Activated naive CD4-positive, alpha-beta T cell treated with anti-CD3 and anti-CD28 coated beads for 36 hours (primary cell): ENCODE results near the gene SEPHS1. TPM values are rescaled to one million over a fixed set of nuclear protein-coding genes. Genes with fewer than 3 reads are reported as not detected.

Experiments
- CTCF ChIA-PET: fragments of 350-600 bp; sonication (Branson Sonifier 250); formaldehyde crosslinking; loops from one replicate; lab custom pipeline; 2021; ENCODE audit warnings: antibody characterized with exemption; lab: Charles Lee
- DNase-seq: peaks from one replicate; pipeline ENCODE4 v3.0.0-alpha.2; 2020
- H3K27ac Mint-ChIP-seq: one replicate; pipeline ENCODE4 v1.8.0; 2021; ENCODE audit warnings: mild to moderate bottlenecking, mixed read lengths
- H3K27me3 Mint-ChIP-seq: one replicate; pipeline ENCODE4 v1.8.0; 2021; ENCODE audit warnings: low read depth, mixed read lengths
- H3K36me3 Mint-ChIP-seq: one replicate; pipeline ENCODE4 v1.8.0; 2021; ENCODE audit warnings: low read depth, mixed read lengths
- H3K4me1 Mint-ChIP-seq: one replicate; pipeline ENCODE4 v1.8.0; 2021; ENCODE audit warnings: low read depth, mixed read lengths
- H3K4me3 Mint-ChIP-seq: one replicate; pipeline ENCODE4 v1.8.0; 2021; ENCODE audit warnings: mild to moderate bottlenecking, moderate library complexity, mixed read lengths
- H3K9me3 Mint-ChIP-seq: one replicate; pipeline ENCODE4 v1.8.0; 2021; ENCODE audit warnings: mixed read lengths
- intact Hi-C: fragments of 100-400 bp; cut with micrococcal nuclease; formaldehyde crosslinking; loops from one replicate; pipeline ENCODE4 v1.15.1; 2023
- total RNA-seq, 2 experiments: library from RNA; stranded (reverse); gene quantifications; one replicate each; pipeline ENCODE4 v1.2.3, GENCODE V29; 2021

Gene SEPHS1
- total RNA-seq, 2 experiments from 2014 or later: 75.6 to 79.6 TPM

DNA sequence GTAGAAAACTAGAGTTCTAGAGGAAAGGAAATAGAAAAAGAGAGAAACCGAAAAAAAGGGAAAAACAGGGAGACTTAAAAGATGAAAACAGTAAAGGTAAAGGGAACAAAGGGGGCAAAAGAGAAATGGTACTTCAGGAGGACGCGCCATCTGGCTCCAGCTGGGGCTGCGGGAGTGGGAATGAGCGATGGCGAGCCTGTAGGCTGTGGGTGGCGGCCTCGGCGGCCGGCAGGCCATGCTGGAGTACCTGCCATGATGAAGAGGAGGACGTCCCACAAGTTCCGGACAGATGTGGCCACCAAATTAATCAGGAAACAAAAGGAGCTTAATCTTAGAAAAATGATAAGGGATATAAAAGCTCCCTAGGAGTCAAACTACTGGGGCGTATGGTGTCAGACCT, 26.5 kb downstream of the SEPHS1 start:
- H3K4me3 Mint-ChIP-seq: no peak overlapping the region
- H3K9me3 Mint-ChIP-seq: no peaks in the 10 kb centered on the region
- no peaks in the 10 kb centered on the region for H3K27me3 Mint-ChIP-seq
- no peaks in the 10 kb centered on the region for H3K4me1 Mint-ChIP-seq
- no peak overlapping the region for H3K27ac Mint-ChIP-seq
- intact Hi-C loops: no loop called here
- peaks cover 36% of the 10 kb centered on the region for H3K36me3 Mint-ChIP-seq
- CTCF ChIA-PET: no interaction called here
- no peak for DNase-seq

DNA sequence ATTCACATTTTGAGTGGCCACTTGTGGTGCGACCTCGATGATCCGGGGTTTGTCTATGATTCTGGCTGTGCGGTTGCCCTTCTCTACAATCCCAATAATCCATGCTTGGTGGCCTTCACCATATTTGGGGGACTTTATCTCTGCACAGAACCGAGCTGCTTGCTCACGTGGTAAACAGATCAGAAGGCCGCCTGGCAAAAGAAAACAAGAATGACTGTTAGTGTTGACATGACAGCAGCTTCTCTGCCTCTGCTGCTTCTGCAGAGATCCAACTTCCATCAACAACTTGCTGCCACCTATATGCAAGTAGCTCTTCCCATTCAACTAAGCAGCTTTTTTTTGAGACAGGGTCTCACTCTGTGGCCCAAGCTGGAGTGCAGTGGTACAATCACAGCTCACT, 28.9 kb downstream of the SEPHS1 start:
- intact Hi-C loops: no loop called here
- no peaks in the 10 kb centered on the region for H3K27me3 Mint-ChIP-seq
- no peaks in the 10 kb centered on the region for H3K9me3 Mint-ChIP-seq
- CTCF ChIA-PET: interaction anchor here (1.1 to 1.2 kb wide), 2 partner anchors 11 to 16 kb away, joined by 3 read pairs; no protein-coding TSS in a partner anchor
- DNase-seq: no peak
- H3K4me3 Mint-ChIP-seq: no peak overlapping the region
- peaks cover 23% of the 10 kb centered on the region for H3K36me3 Mint-ChIP-seq
- no peaks in the 10 kb centered on the region for H3K4me1 Mint-ChIP-seq
- H3K27ac Mint-ChIP-seq: no peak overlapping the region

DNA sequence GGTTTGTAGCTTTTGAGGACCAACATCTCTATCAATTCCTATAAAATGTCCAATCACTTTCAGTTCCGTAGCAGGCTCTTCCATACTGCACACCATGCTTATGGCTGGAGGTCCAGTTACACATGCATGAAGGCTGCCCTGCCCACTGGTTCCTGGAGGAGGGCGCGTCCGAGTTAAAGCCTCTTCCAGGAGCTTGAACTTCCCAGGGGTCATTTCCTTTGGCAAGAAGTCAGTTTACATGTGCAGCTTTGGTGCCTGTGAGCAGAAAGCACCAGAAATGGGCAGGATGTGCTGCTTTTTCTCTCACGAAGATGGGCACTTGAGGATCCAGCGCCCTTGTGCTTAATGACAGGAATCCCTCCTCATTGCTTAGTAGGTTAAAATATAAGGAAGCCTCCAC, 30.6 kb downstream of the SEPHS1 start:
- intact Hi-C loops: no loop called here
- Mint-ChIP-seq H3K9me3 (no peaks in the 10 kb centered on the region), H3K36me3 (peaks cover 16% of the 10 kb centered on the region), H3K4me1 (no peaks in the 10 kb centered on the region), H3K27me3 (no peaks in the 10 kb centered on the region), H3K27ac (no peak overlapping the region), H3K4me3 (no peak overlapping the region)
- no peak for DNase-seq
- CTCF ChIA-PET: no interaction called here

DNA sequence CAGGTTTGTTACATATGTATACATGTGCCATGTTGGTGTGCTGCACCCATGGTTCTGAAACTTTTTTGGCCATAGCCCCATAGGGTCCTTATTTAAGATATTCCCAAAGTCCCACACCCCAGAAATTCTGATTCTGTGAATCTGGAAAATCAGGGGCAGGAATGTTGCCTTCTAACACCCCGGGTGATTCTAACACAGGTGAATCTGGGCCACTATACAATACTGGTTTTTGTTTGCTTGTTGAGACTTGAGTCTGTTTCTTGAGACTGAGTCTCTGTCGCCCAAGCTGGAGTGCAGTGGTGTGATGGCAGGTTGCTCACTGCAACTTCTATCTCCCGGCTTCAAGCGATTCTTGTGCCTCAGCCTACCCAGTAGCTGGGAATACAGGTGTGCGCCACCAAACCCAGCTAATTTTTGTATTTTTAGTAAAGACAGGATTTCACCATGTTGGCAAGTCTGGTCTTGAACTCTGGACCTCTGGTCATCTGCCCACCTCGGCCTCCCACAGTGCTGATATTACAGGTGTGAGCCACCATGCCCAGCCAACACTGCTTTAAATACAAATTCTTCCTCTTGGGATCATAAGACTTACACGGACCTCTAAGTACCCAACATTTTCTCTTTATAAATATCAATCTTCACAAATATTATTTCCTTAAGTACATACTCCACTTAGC, 31.3 kb downstream of the SEPHS1 start:
- intact Hi-C loops: no loop called here
- no peak overlapping the region for H3K27ac Mint-ChIP-seq
- H3K36me3 Mint-ChIP-seq: peaks cover 12% of the 10 kb centered on the region
- no peak for DNase-seq
- H3K27me3 Mint-ChIP-seq: no peaks in the 10 kb centered on the region
- H3K4me3 Mint-ChIP-seq: no peak overlapping the region
- H3K9me3 Mint-ChIP-seq: no peaks in the 10 kb centered on the region
- H3K4me1 Mint-ChIP-seq: no peaks in the 10 kb centered on the region
- CTCF ChIA-PET: no interaction called here

DNA sequence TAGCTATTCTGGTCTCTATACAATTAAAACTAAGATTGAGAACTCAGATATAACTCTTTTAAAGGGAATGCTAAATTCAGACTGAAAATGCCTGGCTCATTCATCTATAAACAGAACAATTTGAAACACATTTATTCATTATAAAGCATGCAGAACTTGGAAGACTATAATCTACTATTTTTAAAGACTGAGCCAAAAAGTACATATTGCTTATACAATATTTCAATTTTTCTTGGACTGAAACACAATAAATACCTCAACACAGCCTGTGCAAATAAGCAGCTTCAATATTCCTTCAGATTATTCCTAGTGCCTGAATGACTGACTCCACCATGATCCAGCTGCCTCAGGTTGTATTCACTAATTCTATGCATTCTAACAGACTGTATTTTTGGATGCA, 32.7 kb downstream of the SEPHS1 start:
- Mint-ChIP-seq H3K27ac (no peak overlapping the region), H3K9me3 (no peaks in the 10 kb centered on the region), H3K4me3 (no peak overlapping the region), H3K27me3 (no peaks in the 10 kb centered on the region), H3K36me3 (peaks cover 6% of the 10 kb centered on the region), H3K4me1 (no peaks in the 10 kb centered on the region)
- CTCF ChIA-PET: interaction anchor here (0.5 to 0.9 kb wide), 2 partner anchors 35 to 57 kb away, joined by 3 to 4 read pairs; no protein-coding TSS in a partner anchor
- DNase-seq: no peak
- intact Hi-C loops: no loop called here

DNA sequence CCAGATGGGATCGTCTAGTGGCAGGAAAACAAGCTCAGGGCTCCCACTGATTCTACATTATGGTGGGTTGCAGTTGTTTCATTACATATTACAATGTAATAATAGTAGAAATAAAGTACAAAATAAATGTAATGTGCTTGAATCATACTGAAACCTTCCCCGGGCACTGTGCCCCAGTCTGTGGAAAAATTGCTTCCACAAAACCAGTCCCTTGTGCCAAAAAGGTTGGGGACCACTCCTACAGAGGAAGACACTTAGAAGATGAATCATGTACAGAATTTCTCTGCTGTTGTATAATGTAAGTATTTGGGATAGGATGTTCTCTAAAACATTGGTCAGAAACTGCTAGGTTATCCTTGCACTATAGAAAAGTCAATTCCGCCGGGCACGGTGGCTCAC, 36.9 kb downstream of the SEPHS1 start:
- CTCF ChIA-PET: no interaction called here
- DNase-seq: no peak
- intact Hi-C loops: no loop called here
- no peaks in the 10 kb centered on the region for H3K9me3 Mint-ChIP-seq
- no peak overlapping the region for H3K4me3 Mint-ChIP-seq
- no peak overlapping the region for H3K27ac Mint-ChIP-seq
- no peaks in the 10 kb centered on the region for H3K4me1 Mint-ChIP-seq
- H3K36me3 Mint-ChIP-seq: peaks cover under 1% of the 10 kb centered on the region
- no peaks in the 10 kb centered on the region for H3K27me3 Mint-ChIP-seq

DNA sequence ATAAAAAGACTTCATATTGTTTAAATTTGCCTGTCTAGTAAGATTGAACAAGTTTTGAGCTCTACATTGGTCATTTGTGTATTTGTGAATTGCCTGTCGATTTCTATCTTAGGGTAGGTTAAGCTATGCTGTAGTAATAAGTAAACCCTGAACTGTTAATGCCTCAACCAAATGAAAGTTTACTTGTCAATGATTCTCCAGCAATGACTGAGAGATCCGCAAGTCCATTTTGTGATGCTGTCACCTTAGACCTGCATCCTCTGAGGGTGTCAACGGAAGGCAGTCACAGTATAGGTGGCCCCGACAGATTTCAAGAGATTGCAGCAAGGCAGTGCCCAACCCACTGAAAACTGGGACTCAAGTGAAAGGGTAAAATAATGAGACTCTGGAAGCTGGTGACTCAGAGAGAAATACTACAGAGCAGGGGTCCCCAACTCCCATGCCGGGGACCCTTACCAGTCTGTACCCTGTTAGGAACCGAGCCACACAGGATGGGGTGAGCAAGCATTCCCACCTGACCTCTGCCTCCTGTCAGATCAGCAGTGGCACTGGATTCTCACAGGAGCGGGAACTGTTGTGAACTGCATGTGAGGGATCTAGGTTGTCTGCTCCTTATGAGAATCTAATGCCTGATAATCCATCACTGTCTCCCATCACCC, 37.4 kb downstream of the SEPHS1 start:
- Mint-ChIP-seq H3K36me3 (peaks cover 5% of the 10 kb centered on the region), H3K27me3 (no peaks in the 10 kb centered on the region), H3K27ac (no peak overlapping the region), H3K9me3 (no peaks in the 10 kb centered on the region), H3K4me3 (no peak overlapping the region), H3K4me1 (no peaks in the 10 kb centered on the region)
- no peak for DNase-seq
- intact Hi-C loops: no loop called here
- CTCF ChIA-PET: no interaction called here

DNA sequence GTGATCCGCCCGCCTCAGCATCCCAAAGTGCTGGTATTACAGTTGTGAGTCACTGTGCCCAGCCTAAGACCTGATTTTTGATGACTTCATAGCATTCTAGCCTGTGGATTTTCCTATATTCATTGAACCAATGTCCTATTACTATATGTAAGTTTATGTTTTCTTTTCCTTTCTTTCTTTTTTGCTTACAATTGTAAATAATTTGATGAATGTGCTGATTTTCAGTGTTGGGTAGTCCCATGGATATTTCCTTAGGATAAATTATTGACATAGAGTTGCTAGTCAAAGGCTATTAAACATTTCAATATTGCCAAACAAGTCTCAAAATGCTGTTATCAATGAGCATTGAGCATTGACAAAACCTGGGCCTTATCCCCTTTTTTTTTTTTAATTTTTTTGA, 38.3 kb downstream of the SEPHS1 start:
- H3K9me3 Mint-ChIP-seq: no peaks in the 10 kb centered on the region
- no peak overlapping the region for H3K4me3 Mint-ChIP-seq
- H3K27ac Mint-ChIP-seq: no peak overlapping the region
- H3K4me1 Mint-ChIP-seq: no peaks in the 10 kb centered on the region
- CTCF ChIA-PET: interaction anchor here (0.7 kb wide), 1 partner anchor 31 kb away, joined by 3 read pairs; no protein-coding TSS in a partner anchor
- H3K27me3 Mint-ChIP-seq: no peaks in the 10 kb centered on the region
- peaks cover 5% of the 10 kb centered on the region for H3K36me3 Mint-ChIP-seq
- intact Hi-C loops: no loop called here
- no peak for DNase-seq

DNA sequence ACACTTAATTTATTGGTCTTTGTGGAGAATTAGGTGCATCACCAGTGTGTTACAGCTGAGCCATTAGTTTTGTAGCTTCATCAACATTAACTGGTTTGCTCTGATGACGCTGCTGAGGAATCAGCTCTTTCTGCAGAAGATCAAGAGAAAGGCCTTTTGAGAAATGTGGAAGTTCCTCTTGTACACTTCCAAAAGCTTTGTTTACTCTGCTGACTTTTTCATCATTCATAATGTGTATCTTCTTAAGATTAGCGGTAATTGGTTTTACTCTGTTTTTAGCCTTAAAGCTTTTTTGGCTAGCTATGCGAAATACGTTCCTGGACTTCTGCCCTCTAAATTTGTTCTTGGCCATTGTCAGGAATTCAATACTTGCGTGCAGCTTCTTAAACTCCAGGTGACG, 40.0 kb downstream of the SEPHS1 start:
- intact Hi-C loops: no loop called here
- H3K36me3 Mint-ChIP-seq: peaks cover 5% of the 10 kb centered on the region
- CTCF ChIA-PET: interaction anchor here (0.6 kb wide), 1 partner anchor 13 kb away, joined by 3 read pairs; no protein-coding TSS in a partner anchor
- H3K4me1 Mint-ChIP-seq: no peaks in the 10 kb centered on the region
- H3K4me3 Mint-ChIP-seq: no peak overlapping the region
- no peak for DNase-seq
- H3K9me3 Mint-ChIP-seq: no peaks in the 10 kb centered on the region
- H3K27ac Mint-ChIP-seq: no peak overlapping the region
- no peaks in the 10 kb centered on the region for H3K27me3 Mint-ChIP-seq

DNA sequence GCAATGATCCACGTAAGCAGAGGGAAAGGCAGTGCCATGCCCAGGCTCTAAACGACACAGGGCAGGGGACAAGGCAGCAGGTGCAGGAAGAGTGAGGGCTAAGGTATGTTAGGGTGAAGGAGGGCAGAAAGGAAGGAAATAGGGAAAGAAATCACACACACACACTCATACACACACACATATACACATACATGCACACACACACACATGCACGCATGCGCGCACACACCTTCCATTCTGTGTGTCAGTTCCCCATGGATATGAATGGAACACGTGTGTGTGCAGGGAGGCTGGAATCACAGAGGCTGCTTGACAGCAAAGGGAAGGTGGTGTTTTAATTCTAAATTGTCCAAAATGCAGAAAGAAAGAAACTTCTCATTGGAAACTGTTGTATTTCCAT, 42.0 kb downstream of the SEPHS1 start:
- CTCF ChIA-PET: no interaction called here
- H3K27me3 Mint-ChIP-seq: no peaks in the 10 kb centered on the region
- H3K9me3 Mint-ChIP-seq: no peaks in the 10 kb centered on the region
- H3K36me3 Mint-ChIP-seq: peaks cover 5% of the 10 kb centered on the region
- H3K4me3 Mint-ChIP-seq: no peak overlapping the region
- DNase-seq: no peak
- intact Hi-C loops: no loop called here
- no peak overlapping the region for H3K27ac Mint-ChIP-seq
- H3K4me1 Mint-ChIP-seq: peaks cover 11% of the 10 kb centered on the region

DNA sequence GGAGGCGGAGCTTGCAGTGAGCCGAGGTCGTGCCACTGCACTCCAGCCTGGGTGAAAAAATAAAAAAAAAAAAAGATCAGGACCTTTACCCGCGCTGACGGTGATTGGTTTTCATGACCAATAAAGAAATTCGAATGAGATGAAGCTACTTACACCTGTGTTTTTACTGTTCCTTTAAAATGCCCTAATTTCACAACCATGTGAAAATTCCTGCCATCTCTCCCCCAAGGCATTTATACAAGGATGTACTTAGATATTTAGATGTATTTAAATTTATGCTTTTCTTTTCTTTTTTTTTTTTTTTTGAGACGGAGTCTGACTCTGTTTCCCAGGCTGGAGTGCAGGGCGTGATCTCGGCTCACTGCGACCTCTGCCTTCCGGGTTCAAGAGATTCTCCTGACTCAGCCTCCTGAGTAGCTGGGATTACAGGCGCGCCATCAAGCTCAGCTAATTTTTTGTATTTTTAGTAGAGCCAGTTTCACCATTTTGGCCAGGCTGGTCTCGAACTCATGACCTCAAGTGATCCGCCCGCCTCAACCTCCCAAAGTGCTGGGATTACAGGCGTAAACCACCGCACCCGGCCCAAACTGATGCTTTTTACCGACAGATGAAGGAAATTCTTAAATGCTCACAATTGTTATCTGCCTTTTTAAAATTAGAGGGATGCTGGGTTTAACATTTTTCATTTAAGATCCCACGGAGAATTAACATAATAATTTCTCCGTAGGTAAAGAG, 45.1 kb downstream of the SEPHS1 start:
- intact Hi-C loops: loop anchor here (1.0 to 5.0 kb wide), 9 partner anchors 32 to 1261 kb away; partner anchors contain the start of genes CAMK1D, MCM10, PRPF18 and SEPHS1
- Mint-ChIP-seq H3K27me3 (no peaks in the 10 kb centered on the region), H3K27ac (peak overlapping the region; percentile 95)

More for the DNA sequence above, 45.1 kb downstream of the SEPHS1 start:
- peaks cover 5% of the 10 kb centered on the region for H3K36me3 Mint-ChIP-seq
- DNase-seq: no peak
- H3K4me3 Mint-ChIP-seq: peak overlapping the region; percentile 78
- peaks cover 24% of the 10 kb centered on the region for H3K4me1 Mint-ChIP-seq
- no peaks in the 10 kb centered on the region for H3K9me3 Mint-ChIP-seq
- CTCF ChIA-PET: interaction anchor here (0.6 to 5.6 kb wide), 14 partner anchors 10 to 460 kb away, joined by 3 to 53 read pairs (median 4); partner anchors contain the start of gene MCM10
